Gastroesophageal sphincter (tissue), 4 donors: ENCODE measurements around the gene GPATCH2. TPM values are rescaled to one million over a fixed set of nuclear protein-coding genes. Genes with fewer than 3 reads are reported as not detected.

Source experiments
- ATAC-seq: fragments of 150-250 bp; one replicate; pipeline ENCODE4 v1.9.1; 2016; ENCODE audit warnings: mild to moderate bottlenecking, moderate library complexity
- H3K27ac ChIP-seq, 4 donors: fragments of 200-600 bp; sonication (generic) in 3 of 4; 1 replicate in 3 of 4; 2 replicates in 1 of 4; pipeline ENCODE4 v1.5.1; 2016 to 2019
- H3K27me3 ChIP-seq: fragments of 200-600 bp; sonication (generic); one replicate; pipeline ENCODE4 v1.5.1; 2019
- H3K36me3 ChIP-seq, 2 donors: fragments of 200-600 bp; sonication (generic); one replicate each; pipeline ENCODE4 v1.5.1; 2019; ENCODE audit warnings: control low read depth in 1 of 2
- H3K4me1 ChIP-seq, 3 donors: fragments of 200-600 bp; sonication (generic); 1 replicate in 2 of 3; 2 replicates in 1 of 3; pipeline ENCODE4 v1.5.1; 2016 to 2019; ENCODE audit warnings: control low read depth in 2 of 3
- H3K4me3 ChIP-seq, 2 donors: fragments of 200-600 bp; sonication (generic); one replicate each; pipeline ENCODE4 v1.5.1; 2019; ENCODE audit warnings: mild to moderate bottlenecking in 1 of 2, moderate library complexity in 1 of 2
- H3K9me3 ChIP-seq, 3 donors: fragments of 200-600 bp; sonication (generic); one replicate each; pipeline ENCODE4 v1.5.1; 2017 to 2019; ENCODE audit warnings: control low read depth in 2 of 3
- CTCF ChIP-seq, 4 experiments: fragments of 200-600 bp in 2 of 4; fragments of 450-650 bp in 2 of 4; sonication (generic) in 1 of 4; IDR thresholded peaks; one replicate each; pipeline ENCODE4 v1.5.1; 2017 to 2019; ENCODE audit warnings: antibody characterized with exemption in 4 of 4, mild to moderate bottlenecking in 2 of 4, moderate library complexity in 2 of 4
- EP300 ChIP-seq: sonication (generic); formaldehyde crosslinking; IDR thresholded peaks from one replicate; pipeline ENCODE4 v1.6.1; 2017; ENCODE audit warnings: antibody characterized with exemption, mild to moderate bottlenecking
- POLR2A ChIP-seq, 2 donors: fragments of 450-650 bp; IDR thresholded peaks; one replicate each; pipeline ENCODE4 v1.6.1; 2017; ENCODE audit warnings: antibody characterized with exemption in 2 of 2, mild to moderate bottlenecking in 2 of 2, moderate library complexity in 1 of 2
- POLR2AphosphoS5 ChIP-seq: sonication (generic); formaldehyde crosslinking; IDR thresholded peaks from one replicate; pipeline ENCODE4 v1.6.1; 2017; ENCODE audit warnings: antibody characterized with exemption
- WGBS, 2 donors: methylation state at CpG; one replicate each; pipeline ENCODE4 v1.1.5; 2018; ENCODE audit warnings: low coverage in 1 of 2; 5-methylcytosine and 5-hydroxymethylcytosine counted together
- total RNA-seq, 4 donors: library from RNA; depleted of rRNA; stranded (reverse); fragments of >200 nt; gene quantifications; one replicate each; pipeline ENCODE4 v1.1.0, GENCODE V29; 2016

The GPATCH2 gene
- total RNA-seq, 4 donors from 2014 or later: 11.2 to 18.7 (median 14.3) TPM

- peaks cover 0 to 48% of the 10 kb centered on the region in 2 donors for H3K36me3 ChIP-seq
- TF ChIP-seq POLR2AphosphoS5 (no peak), POLR2A (IDR thresholded peaks at IDR 0.05) (no peak)
- no peaks in the 10 kb centered on the region for H3K27me3 ChIP-seq
- no peaks in the 10 kb centered on the region for H3K4me1 ChIP-seq
- no peak for ATAC-seq
- no peak overlapping the region for H3K4me3 ChIP-seq
- 54 to 82% methylated on average over 3 of the region's 3 CpGs for WGBS, 2 donors
- no peak overlapping the region for H3K27ac ChIP-seq
- H3K9me3 ChIP-seq: peaks cover 0 to 14% (median 0%) of the 10 kb centered on the region in 3 donors
Measured at GRCh38 chr1:217482356-217483102, 148.4 kb downstream of the GPATCH2 start.

- H3K4me3 ChIP-seq: no peak overlapping the region
- H3K27ac ChIP-seq: no peak overlapping the region
- no peak for ATAC-seq
- H3K27me3 ChIP-seq: no peaks in the 10 kb centered on the region
- H3K36me3 ChIP-seq: peaks cover 0 to 42% of the 10 kb centered on the region in 2 donors
- peaks cover 0 to 14% (median 0%) of the 10 kb centered on the region in 3 donors for H3K9me3 ChIP-seq
- TF ChIP-seq POLR2AphosphoS5: no peak
- no peak for TF ChIP-seq EP300
- H3K4me1 ChIP-seq: no peaks in the 10 kb centered on the region
Measured at GRCh38 chr1:217478450-217478849, 152.4 kb downstream of the GPATCH2 start.

GRCh38 chr1:217472915-217473314 lies 158.0 kb downstream of the GPATCH2 start:
- H3K27me3 ChIP-seq: no peaks in the 10 kb centered on the region
- no peaks in the 10 kb centered on the region for H3K9me3 ChIP-seq
- no peak for TF ChIP-seq POLR2AphosphoS5
- no peak for TF ChIP-seq POLR2A (IDR thresholded peaks at IDR 0.05)
- no peak for TF ChIP-seq CTCF (IDR thresholded peaks at IDR 0.05)
- TF ChIP-seq EP300: no peak
- 83 to 100% methylated on average over 1 of the region's 1 CpG for WGBS, 2 donors
- no peak overlapping the region for H3K27ac ChIP-seq
- H3K4me3 ChIP-seq: no peak overlapping the region
- peaks cover 0 to 8% of the 10 kb centered on the region in 2 donors for H3K36me3 ChIP-seq
- H3K4me1 ChIP-seq: no peaks in the 10 kb centered on the region
- ATAC-seq: no peak

- Histone ChIP-seq H3K4me1 (no peaks in the 10 kb centered on the region), H3K4me3 (no peak overlapping the region), H3K27ac (no peak overlapping the region), H3K36me3 (no peaks in the 10 kb centered on the region), H3K9me3 (no peaks in the 10 kb centered on the region), H3K27me3 (no peaks in the 10 kb centered on the region)
- WGBS, 2 donors: 42 to 50% methylated on average over 1 of the region's 1 CpG
- ATAC-seq: no peak
- no peak for TF ChIP-seq POLR2AphosphoS5
Measured at GRCh38 chr1:217471403-217471802, 159.5 kb downstream of the GPATCH2 start.

- no peak for TF ChIP-seq CTCF (IDR thresholded peaks at IDR 0.05)
- TF ChIP-seq EP300: no peak
- no peak for TF ChIP-seq POLR2AphosphoS5
- TF ChIP-seq POLR2A (IDR thresholded peaks at IDR 0.05): no peak
- peaks cover 0 to 8% (median 0%) of the 10 kb centered on the region in 3 donors for H3K9me3 ChIP-seq
- H3K36me3 ChIP-seq: no peaks in the 10 kb centered on the region
- H3K4me3 ChIP-seq: no peak overlapping the region
- no peak for ATAC-seq
- no peak overlapping the region for H3K27ac ChIP-seq
- H3K27me3 ChIP-seq: no peaks in the 10 kb centered on the region
- whole genome bisulfite sequencing, 2 donors: 75 to 87% methylated on average over 1 of the region's 1 CpG
- H3K4me1 ChIP-seq: no peaks in the 10 kb centered on the region
Measured at GRCh38 chr1:217469983-217470382, 160.9 kb downstream of the GPATCH2 start.

- TF ChIP-seq POLR2A (IDR thresholded peaks at IDR 0.05): no peak
- H3K27ac ChIP-seq: no peak overlapping the region
- no peak overlapping the region for H3K4me3 ChIP-seq
- H3K9me3 ChIP-seq: peaks cover 0 to 8% (median 0%) of the 10 kb centered on the region in 3 donors
- no peaks in the 10 kb centered on the region for H3K27me3 ChIP-seq
- no peaks in the 10 kb centered on the region for H3K36me3 ChIP-seq
- ATAC-seq: no peak
- 75 to 100% methylated on average over 1 of the region's 1 CpG for WGBS, 2 donors
- no peaks in the 10 kb centered on the region for H3K4me1 ChIP-seq
Measured at GRCh38 chr1:217465102-217465501, 165.8 kb downstream of the GPATCH2 start.

GRCh38 chr1:217462666-217463065 lies 168.2 kb downstream of the GPATCH2 start:
- ATAC-seq: no peak
- H3K4me3 ChIP-seq: no peak overlapping the region
- H3K9me3 ChIP-seq: peaks cover 0 to 8% (median 0%) of the 10 kb centered on the region in 3 donors
- H3K27ac ChIP-seq: no peak overlapping the region
- H3K27me3 ChIP-seq: no peaks in the 10 kb centered on the region
- TF ChIP-seq CTCF (IDR thresholded peaks at IDR 0.05) (no peak), POLR2A (IDR thresholded peaks at IDR 0.05) (no peak), EP300 (no peak), POLR2AphosphoS5 (no peak)
- H3K4me1 ChIP-seq: no peaks in the 10 kb centered on the region
- no peaks in the 10 kb centered on the region for H3K36me3 ChIP-seq
- WGBS, 2 donors: 100% methylated on average over 1 of the region's 1 CpG
